ENCODE results near the gene AKAP6. TPM values are rescaled to one million over a fixed set of nuclear protein-coding genes. Genes with fewer than 3 reads are reported as not detected.

Gene AKAP6
- total RNA-seq, 1 experiment from 2014 or later, result 1.1 TPM

GRCh38 chr14:32480337-32480736 is 151.2 kb downstream of the AKAP6 start:
- no peak overlapping the region for H3K9ac ChIP-seq (ENCODE audit: extremely low read depth, insufficient read length, low read length)
- no peaks in the 10 kb centered on the region for H3K79me1 ChIP-seq (ENCODE audit: insufficient read depth, low read depth, low read length, poor library complexity, severe bottlenecking)
- H3K18ac ChIP-seq (ENCODE audit: insufficient read length, low read depth, low read length), result no peak overlapping the region
- no peak overlapping the region for H4K5ac ChIP-seq (ENCODE audit: insufficient read length, low read depth, low read length)
- no peak overlapping the region for H2BK15ac ChIP-seq (ENCODE audit: low read depth, low read length)
- no CpG with 5 or more reads among the region's 1 CpG for WGBS (ENCODE audit: extremely low coverage, insufficient read length, low lambda C conversion rate)
- no peaks in the 10 kb centered on the region for H3K4me1 ChIP-seq (ENCODE audit: insufficient read depth, low read length)
- H2AFZ ChIP-seq (ENCODE audit: low read length), result no peak overlapping the region
- H3K56ac ChIP-seq (ENCODE audit: insufficient read length, low read depth, low read length), result no peak overlapping the region
- H3K4me3 Mint-ChIP-seq, result no peak overlapping the region
- no peak overlapping the region for H2BK20ac ChIP-seq (ENCODE audit: low read depth, low read length, poor library complexity, severe bottlenecking)
- no peak overlapping the region for H2BK120ac ChIP-seq (ENCODE audit: low read depth, low read length, poor library complexity, severe bottlenecking)
- H3K4ac ChIP-seq (ENCODE audit: low read depth, low read length), result no peak overlapping the region
- H4K8ac ChIP-seq (replicated peaks; ENCODE audit: insufficient read length, low read depth, low read length), result no peak overlapping the region
- no peak overlapping the region for H3K27ac ChIP-seq (ENCODE audit: insufficient read length, low read depth, low read length)
- H2AK5ac ChIP-seq (ENCODE audit: insufficient read length, low read length), result no peak overlapping the region
- H3K23ac ChIP-seq (ENCODE audit: insufficient read length, low read depth, low read length), result no peak overlapping the region
- DNase-seq, result no peak
- no peak overlapping the region for H3K4me2 ChIP-seq (ENCODE audit: insufficient read depth, insufficient read length, low read length)
- H3K27me3 Mint-ChIP-seq (ENCODE audit: low read depth), result no peaks in the 10 kb centered on the region
- no peak overlapping the region for H2BK12ac ChIP-seq (ENCODE audit: insufficient read length, low read depth, low read length)
- H3K23me2 ChIP-seq (ENCODE audit: insufficient read length, low read depth, low read length, poor library complexity, severe bottlenecking), result no peaks in the 10 kb centered on the region
- peaks cover 1 to 2% of the 10 kb centered on the region in 2 experiments; a peak in 2 of 5 replicates for H3K9me3 Mint-ChIP-seq
- H4K20me1 ChIP-seq (ENCODE audit: control insufficient read depth, insufficient read depth, insufficient read length), result no peaks in the 10 kb centered on the region
- no peak overlapping the region for H2BK5ac ChIP-seq (ENCODE audit: insufficient read length, low read length)
- H3K9me3 ChIP-seq (ENCODE audit: control insufficient read depth, low read depth, low read length), result no peaks in the 10 kb centered on the region
- no peaks in the 10 kb centered on the region for H3K36me3 Mint-ChIP-seq (ENCODE audit: insufficient read depth in 1 of 3, low read depth in 3 of 3)
- H3K79me2 ChIP-seq (ENCODE audit: insufficient read depth, low read length), result no peaks in the 10 kb centered on the region
- no peak for TF ChIP-seq CTCF (conservative IDR thresholded peaks at IDR 0.05)
- no peaks in the 10 kb centered on the region for H3K27me3 ChIP-seq (ENCODE audit: insufficient read depth, low read length)
- peaks cover 0 to 2% of the 10 kb centered on the region in 2 experiments; a peak in 2 of 4 replicates for H3K4me1 Mint-ChIP-seq
- H3K14ac ChIP-seq (ENCODE audit: insufficient read depth, low read length), result no peak overlapping the region
- no peak overlapping the region for H3T11ph ChIP-seq (ENCODE audit: low read length)
- no peak overlapping the region for H3K27ac Mint-ChIP-seq
- no peak overlapping the region for H4K91ac ChIP-seq (ENCODE audit: insufficient read length, low read depth, low read length)

All from H9 (cell line).